ENCODE measurements around the gene SLC20A1. TPM values are rescaled to one million over a fixed set of nuclear protein-coding genes. Genes with fewer than 3 reads are reported as not detected.
"Not testable (repeated sequence)": the region's sequence is repeated elsewhere in the genome, so short reads cannot be mapped to it uniquely, and the experiment has no call there.

SLC20A1 gene
- total RNA-seq, 1 donor from 2014 or later: 54.6 TPM

GRCh38 chr2:112661656-112662305, 16.0 kb downstream of the SLC20A1 start:
- intact Hi-C loops (cut with micrococcal nuclease): no loop called here
- no peak for TF ChIP-seq CTCF (IDR thresholded peaks at IDR 0.05)
- ATAC-seq (ENCODE audit: low read depth) (no peak), DNase-seq (no peak)
- POLR2A ChIA-PET: interaction anchor here (0.6 to 1.4 kb wide), 2 partner anchors 17 to 35 kb away, joined by 3 read pairs; no protein-coding TSS in a partner anchor
- H3K4me1 Mint-ChIP-seq: no peaks in the 10 kb centered on the region
- H3K4me3 Mint-ChIP-seq: no peak overlapping the region
- no peaks in the 10 kb centered on the region for H3K9me3 Mint-ChIP-seq
- H3K27me3 Mint-ChIP-seq: no peaks in the 10 kb centered on the region
- CTCF ChIA-PET: no interaction called here
- no peak overlapping the region for H3K27ac Mint-ChIP-seq
- H3K36me3 Mint-ChIP-seq (ENCODE audit: low read depth): peaks cover 79% of the 10 kb centered on the region

GRCh38 chr2:112662704-112663103, 17.0 kb downstream of the SLC20A1 start:
- intact Hi-C loops (cut with micrococcal nuclease): no loop called here
- Mint-ChIP-seq H3K9me3 (no peaks in the 10 kb centered on the region), H3K36me3 (ENCODE audit: low read depth) (peaks cover 71% of the 10 kb centered on the region), H3K4me3 (no peak overlapping the region), H3K27me3 (no peaks in the 10 kb centered on the region), H3K27ac (no peak overlapping the region), H3K4me1 (no peaks in the 10 kb centered on the region)
- CTCF ChIA-PET: no interaction called here
- DNase-seq (no peak), ATAC-seq (ENCODE audit: low read depth) (no peak)
- TF ChIP-seq CTCF (IDR thresholded peaks at IDR 0.05): no peak
- POLR2A ChIA-PET: interaction anchor here (1.4 kb wide), 1 partner anchor 36 kb away, joined by 3 read pairs; no protein-coding TSS in a partner anchor

GRCh38 chr2:112664689-112665088, 18.9 kb downstream of the SLC20A1 start:
- no peak overlapping the region for H3K27ac Mint-ChIP-seq
- ATAC-seq (ENCODE audit: low read depth) (no peak), DNase-seq (no peak)
- peaks cover 52% of the 10 kb centered on the region for H3K36me3 Mint-ChIP-seq (ENCODE audit: low read depth)
- ChIA-PET POLR2A (no interaction called here), CTCF (interaction anchor here (1.3 to 1.4 kb wide), 2 partner anchors 38 to 62 kb away, joined by 3 read pairs; no protein-coding TSS in a partner anchor)
- intact Hi-C loops (cut with micrococcal nuclease): no loop called here
- no peak for TF ChIP-seq CTCF (IDR thresholded peaks at IDR 0.05)
- H3K4me1 Mint-ChIP-seq: no peaks in the 10 kb centered on the region
- H3K4me3 Mint-ChIP-seq: no peak overlapping the region
- no peaks in the 10 kb centered on the region for H3K27me3 Mint-ChIP-seq
- no peaks in the 10 kb centered on the region for H3K9me3 Mint-ChIP-seq

- ChIA-PET CTCF (interaction anchor here (1.3 to 1.4 kb wide), 2 partner anchors 39 to 61 kb away, joined by 3 read pairs; no protein-coding TSS in a partner anchor), POLR2A (interaction anchor here (0.6 kb wide), 1 partner anchor 11 kb away, joined by 7 read pairs; no protein-coding TSS in a partner anchor)
- no peaks in the 10 kb centered on the region for H3K9me3 Mint-ChIP-seq
- no peaks in the 10 kb centered on the region for H3K4me1 Mint-ChIP-seq
- H3K27me3 Mint-ChIP-seq: no peaks in the 10 kb centered on the region
- intact Hi-C loops (cut with micrococcal nuclease): no loop called here
- ATAC-seq (ENCODE audit: low read depth) (no peak), DNase-seq (no peak)
- no peak overlapping the region for H3K27ac Mint-ChIP-seq
- peaks cover 47% of the 10 kb centered on the region for H3K36me3 Mint-ChIP-seq (ENCODE audit: low read depth)
- no peak for TF ChIP-seq CTCF (IDR thresholded peaks at IDR 0.05)
- H3K4me3 Mint-ChIP-seq: no peak overlapping the region
Measured at GRCh38 chr2:112665113-112665780, 19.5 kb downstream of the SLC20A1 start.

- ATAC-seq (ENCODE audit: low read depth): no peak
- H3K4me1 Mint-ChIP-seq: no peaks in the 10 kb centered on the region
- H3K36me3 Mint-ChIP-seq (ENCODE audit: low read depth): peaks cover 32% of the 10 kb centered on the region
- intact Hi-C loops (cut with micrococcal nuclease): no loop called here
- H3K27ac Mint-ChIP-seq: no peak overlapping the region
- H3K4me3 Mint-ChIP-seq: no peak overlapping the region
- ChIA-PET POLR2A (interaction anchor here (0.6 to 1.0 kb wide), 2 partner anchors 15 to 16 kb away, joined by 3 read pairs; no protein-coding TSS in a partner anchor), CTCF (interaction anchor here (0.6 to 1.3 kb wide), 3 partner anchors 34 to 648 kb away, joined by 3 to 4 read pairs (median 3); no protein-coding TSS in a partner anchor)
- no peak for DNase-seq
- no peaks in the 10 kb centered on the region for H3K27me3 Mint-ChIP-seq
- no peak for TF ChIP-seq CTCF (IDR thresholded peaks at IDR 0.05)
- no peaks in the 10 kb centered on the region for H3K9me3 Mint-ChIP-seq
Measured at GRCh38 chr2:112666761-112667122, 21.0 kb downstream of the SLC20A1 start.

- ATAC-seq (ENCODE audit: low read depth); intact Hi-C loops (cut with micrococcal nuclease); H3K4me1 Mint-ChIP-seq; H3K27ac Mint-ChIP-seq; H3K4me3 Mint-ChIP-seq; H3K9me3 Mint-ChIP-seq; DNase-seq; H3K27me3 Mint-ChIP-seq: not testable (repeated sequence)
- POLR2A ChIA-PET: interaction anchor here (0.8 to 1.0 kb wide), 2 partner anchors 14 to 82 kb away, joined by 3 read pairs; no protein-coding TSS in a partner anchor
- CTCF ChIA-PET: interaction anchor here (1.3 kb wide), 1 partner anchor 34 kb away, joined by 3 read pairs; no protein-coding TSS in a partner anchor
- H3K36me3 Mint-ChIP-seq (ENCODE audit: low read depth): peaks cover 27% of the 10 kb centered on the region
Measured at GRCh38 chr2:112667540-112667939, 21.8 kb downstream of the SLC20A1 start.

All from activated B cell treated with CpG ODN at 0.5 μM for 24 hours (primary cell).